ENCODE results near the gene ZBTB44.
"Not testable (repeated sequence)": the region's sequence is repeated elsewhere in the genome, so short reads cannot be mapped to it uniquely, and the experiment has no call there.

Gene ZBTB44

DNA sequence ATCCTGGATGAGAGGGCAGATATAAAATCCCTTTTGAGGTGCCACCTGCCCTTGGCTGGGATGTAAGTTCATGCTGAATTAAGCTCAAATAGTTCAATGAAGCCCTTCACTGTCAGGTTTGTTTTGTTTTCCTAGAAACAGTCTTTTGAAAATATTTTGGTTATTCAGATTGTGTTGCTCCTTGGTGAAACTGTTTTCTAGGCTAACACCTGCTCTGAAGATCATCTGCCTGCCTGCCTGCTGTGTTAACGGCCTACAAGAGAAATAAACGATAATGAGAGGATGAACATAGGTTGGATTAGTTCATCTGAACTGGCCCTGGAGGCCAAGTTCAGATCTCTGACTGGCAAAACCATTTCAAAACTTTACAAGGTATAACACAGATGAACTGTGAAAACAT, 67.4 kb downstream of the ZBTB44 start:
- DNase-seq (ENCODE audit: low read depth), result no peak

- DNase-seq (ENCODE audit: low read depth), result no peak
Observed at GRCh38 chr11:130246738-130247137, 68.0 kb downstream of the ZBTB44 start.

GRCh38 chr11:130246270-130246669, 68.4 kb downstream of the ZBTB44 start:
- DNase-seq (ENCODE audit: low read depth), result no peak

GRCh38 chr11:130245375-130245774, 69.3 kb downstream of the ZBTB44 start:
- DNase-seq (ENCODE audit: low read depth), result not testable (repeated sequence)

GRCh38 chr11:130244848-130245247, 69.9 kb downstream of the ZBTB44 start:
- DNase-seq (ENCODE audit: low read depth), result no peak

DNA sequence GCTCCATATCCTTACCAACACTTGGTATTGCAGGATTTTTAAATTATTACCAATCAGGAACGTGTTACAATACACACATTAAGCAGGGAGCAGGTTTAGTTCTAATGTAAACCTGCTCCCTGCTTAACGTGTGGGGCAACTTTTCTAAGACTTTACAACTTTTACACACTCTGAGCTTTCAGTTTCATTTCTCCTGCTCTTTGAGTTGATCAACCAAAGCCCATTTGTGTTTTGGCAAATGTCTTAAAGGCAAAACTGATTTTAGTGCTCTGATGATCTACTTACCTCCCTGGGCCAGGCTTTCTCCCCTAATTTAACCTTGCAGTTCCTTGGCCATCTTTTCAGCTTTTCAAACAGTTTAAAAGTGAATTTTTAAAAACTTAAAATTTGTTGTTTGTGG, 70.9 kb downstream of the ZBTB44 start:
- DNase-seq (ENCODE audit: low read depth), result no peak

DNA sequence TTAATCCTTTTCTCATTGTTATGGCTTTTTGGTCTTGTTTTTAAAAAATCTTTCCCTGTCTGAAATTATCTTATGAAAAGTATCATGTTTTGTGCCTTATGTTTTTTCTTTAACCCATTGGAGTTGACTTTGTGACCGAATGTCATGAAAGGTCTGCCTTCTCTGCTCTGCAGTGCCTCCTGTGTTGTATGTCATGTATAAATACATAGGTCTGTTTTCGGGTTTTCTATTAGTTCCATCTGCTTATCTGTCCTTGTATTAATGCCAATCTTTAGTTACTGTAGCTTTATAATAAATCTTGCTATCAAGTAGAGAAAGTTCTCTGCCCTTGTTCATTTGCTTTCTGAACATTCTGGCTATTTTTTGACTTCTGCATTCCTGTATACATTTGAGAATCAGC, 73.0 kb downstream of the ZBTB44 start:
- no peak for DNase-seq (ENCODE audit: low read depth)

- no peak for DNase-seq (ENCODE audit: low read depth)
Observed at GRCh38 chr11:130237282-130238006, 77.3 kb downstream of the ZBTB44 start.

DNA sequence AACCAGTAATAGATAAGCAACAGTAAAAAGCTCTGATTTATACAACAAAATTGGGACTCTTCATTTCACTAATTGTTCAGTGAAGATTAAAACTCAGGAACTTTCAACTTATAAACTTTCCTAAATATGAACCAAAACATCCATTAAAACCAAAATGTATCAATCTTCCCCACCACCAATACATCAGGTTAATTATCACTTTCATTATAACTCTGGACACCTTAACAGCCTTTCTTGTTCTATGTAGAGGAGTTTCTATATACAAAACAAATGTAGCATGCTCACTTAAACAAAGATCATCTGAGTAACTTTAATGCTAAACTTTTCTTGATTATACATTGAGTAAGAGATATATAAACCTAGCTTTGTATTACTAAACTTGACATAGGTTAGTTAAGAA, 80.4 kb downstream of the ZBTB44 start:
- no peak for DNase-seq (ENCODE audit: low read depth)

DNA sequence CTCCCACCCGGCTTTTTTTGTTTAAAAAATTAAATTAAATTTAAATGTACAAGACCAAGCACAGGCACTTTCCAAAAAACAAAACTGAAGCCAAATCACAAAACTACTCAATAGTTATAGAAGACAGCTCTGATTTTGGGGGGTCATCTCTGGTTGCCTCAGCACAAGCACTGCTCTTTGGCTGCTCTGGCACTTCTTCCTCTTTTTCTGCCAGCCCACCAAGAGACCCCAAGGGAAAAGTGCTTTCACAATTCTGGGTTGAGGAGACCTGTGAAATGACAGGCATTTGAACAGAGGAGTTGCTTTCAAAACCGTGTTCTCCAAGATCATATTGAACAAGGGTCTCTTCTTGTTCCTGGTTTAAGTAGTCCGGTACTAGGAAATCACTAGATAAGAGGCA, 80.8 kb downstream of the ZBTB44 start:
- not testable (repeated sequence) for DNase-seq (ENCODE audit: low read depth)

- DNase-seq (ENCODE audit: low read depth), result not testable (repeated sequence)
Observed at GRCh38 chr11:130233486-130233885, 81.2 kb downstream of the ZBTB44 start.

DNA sequence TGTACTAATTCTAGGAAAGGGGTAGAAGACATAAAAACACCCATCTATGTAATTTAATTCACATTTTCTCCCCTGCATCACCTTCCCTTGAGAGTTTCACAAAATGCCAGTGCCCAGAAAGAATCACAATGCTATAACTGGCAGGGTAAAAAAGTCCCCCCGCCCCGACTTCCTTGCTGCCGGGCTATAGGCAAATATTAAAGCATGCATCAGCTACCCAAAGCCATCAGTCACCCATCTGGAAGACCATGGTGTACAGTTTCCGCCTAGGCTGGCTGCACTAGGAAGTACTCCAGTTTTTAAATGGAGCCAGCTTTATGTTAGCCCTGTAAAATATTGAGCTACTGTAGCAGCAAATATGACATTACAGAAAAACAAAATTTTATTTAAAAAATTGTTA, 87.3 kb downstream of the ZBTB44 start:
- DNase-seq (ENCODE audit: low read depth), result no peak

DNA sequence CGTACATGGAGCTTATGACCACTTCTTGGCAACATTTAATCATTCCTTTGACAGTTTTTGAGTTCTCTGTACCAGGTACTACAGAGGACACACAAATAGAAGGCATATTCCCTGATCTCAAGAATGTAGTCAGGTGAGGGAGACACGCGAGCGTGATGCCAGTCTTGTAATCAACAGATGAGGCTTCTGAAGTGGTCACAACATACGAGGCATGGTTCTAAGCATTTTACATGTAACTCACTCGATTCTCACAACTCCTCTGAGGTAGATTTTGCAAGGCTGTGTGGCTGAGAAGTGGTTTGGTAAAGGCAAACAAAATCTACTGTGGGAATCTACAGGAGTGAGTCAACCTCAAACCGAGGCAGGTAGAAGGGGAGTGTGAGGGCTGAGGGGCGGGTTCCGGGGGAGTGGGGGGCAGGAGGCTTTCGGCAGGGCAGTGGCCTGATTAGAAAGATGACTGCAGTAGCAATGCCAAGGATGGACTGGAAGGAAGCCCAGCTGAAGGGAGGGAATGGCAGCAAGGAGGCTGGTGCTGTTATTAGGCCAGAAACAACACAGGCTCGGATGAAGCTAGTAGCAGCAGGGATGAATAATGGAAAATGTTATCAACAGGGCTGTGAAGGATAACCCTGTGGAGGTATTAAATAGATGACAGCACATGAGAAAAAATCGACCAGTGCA, 91.3 kb downstream of the ZBTB44 start:
- DNase-seq (ENCODE audit: low read depth), result no peak

DNA sequence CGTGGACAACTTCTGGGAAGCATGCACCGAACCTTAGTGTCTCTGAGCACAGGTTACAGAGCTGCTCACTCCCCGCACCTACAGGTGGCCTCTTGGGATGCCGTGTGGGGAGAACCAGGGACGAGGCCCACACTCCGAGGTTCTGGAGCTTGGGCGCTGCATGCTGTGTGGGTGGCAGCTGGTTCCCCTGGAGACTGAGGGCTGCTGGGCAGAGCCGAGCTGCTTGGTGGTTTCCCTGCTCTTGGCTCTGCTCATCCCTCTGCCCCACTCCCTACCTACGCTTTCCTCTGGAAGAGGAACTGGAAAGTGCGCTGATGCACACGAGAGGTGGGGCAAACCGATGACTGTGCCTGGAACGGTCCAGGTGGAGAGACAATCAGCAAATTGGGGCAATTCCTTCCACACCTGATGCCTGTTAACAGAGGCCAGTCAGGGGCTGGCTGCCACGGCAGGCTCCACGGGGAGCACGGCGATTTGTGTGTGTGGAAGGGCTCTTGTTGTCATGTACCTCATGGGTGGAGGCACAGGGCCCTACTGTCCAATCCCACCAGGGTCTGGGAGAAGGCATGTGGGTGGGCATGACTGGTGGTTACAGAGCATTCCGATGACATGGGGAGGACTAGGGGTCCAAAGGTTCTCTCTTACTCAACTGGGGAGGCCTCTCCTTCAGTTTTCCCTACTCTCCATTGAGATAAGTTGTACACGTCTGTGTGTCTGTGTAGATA, 94.2 kb downstream of the ZBTB44 start:
- DNase-seq (ENCODE audit: low read depth), result no peak

DNA sequence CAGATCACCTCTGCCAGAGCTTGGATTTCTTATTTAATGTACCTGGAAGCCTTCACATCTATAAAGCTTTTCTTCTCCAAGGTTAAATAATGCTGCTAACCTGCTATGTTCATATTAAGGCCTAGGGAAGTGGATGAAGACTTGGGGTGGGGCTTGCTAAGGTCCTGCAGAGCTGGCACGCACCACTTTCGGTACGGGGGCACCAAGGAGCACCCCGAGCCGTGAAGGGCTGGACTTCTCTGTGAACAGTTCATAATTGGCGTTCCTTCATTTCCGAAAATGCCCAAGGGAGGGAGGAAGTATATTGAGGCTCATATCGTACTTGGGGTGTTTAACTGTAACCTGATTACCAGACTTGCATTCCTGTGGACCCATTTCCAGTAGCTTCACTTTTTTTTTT, 95.6 kb downstream of the ZBTB44 start:
- no peak for DNase-seq (ENCODE audit: low read depth)

GRCh38 chr11:130218501-130219070, 96.1 kb downstream of the ZBTB44 start:
- no peak for DNase-seq (ENCODE audit: low read depth)

DNA sequence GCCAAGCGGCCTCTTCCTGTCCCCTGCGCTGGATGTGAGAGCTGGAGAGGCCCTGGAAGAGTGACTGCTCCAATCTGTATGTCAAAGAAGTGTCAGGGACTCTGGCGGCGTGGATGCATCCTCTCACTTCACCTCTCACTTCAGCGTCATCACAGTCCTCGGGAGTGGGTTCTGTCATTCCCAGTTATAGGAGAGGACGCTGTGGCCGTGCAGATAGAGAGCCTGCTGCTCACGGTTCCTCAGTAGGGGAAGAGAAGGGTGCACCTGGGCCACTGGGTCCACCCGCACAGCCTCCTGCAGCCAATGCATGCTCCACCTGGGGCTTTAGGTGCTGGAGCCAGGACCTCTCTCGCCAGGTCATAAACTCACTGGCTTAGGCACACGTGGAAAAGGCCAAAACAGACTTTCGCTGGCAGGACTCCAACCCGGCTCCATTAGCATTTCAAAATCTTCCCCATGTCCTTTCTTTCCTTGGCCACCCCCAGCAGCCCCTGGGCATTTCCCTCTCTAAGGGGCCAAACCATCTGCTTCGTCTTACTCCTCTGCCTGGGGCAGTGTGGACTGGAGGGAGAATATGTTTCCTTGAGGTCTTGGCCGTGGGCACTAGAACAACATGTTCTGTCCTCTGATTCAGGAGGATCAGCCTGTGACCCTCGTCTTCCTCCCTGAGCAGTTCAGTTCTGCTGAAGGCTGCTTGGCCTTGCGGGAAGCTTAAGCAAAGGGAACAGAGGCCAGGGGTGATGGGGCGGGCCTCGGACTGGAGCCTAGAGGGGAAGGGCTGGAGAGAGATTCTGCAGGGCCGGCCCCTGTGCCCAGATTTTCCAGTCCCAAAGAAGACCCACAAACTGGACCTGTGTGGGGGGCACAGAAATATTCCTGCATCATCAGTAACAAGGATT, 97.3 kb downstream of the ZBTB44 start:
- no peak for DNase-seq (ENCODE audit: low read depth)

DNA sequence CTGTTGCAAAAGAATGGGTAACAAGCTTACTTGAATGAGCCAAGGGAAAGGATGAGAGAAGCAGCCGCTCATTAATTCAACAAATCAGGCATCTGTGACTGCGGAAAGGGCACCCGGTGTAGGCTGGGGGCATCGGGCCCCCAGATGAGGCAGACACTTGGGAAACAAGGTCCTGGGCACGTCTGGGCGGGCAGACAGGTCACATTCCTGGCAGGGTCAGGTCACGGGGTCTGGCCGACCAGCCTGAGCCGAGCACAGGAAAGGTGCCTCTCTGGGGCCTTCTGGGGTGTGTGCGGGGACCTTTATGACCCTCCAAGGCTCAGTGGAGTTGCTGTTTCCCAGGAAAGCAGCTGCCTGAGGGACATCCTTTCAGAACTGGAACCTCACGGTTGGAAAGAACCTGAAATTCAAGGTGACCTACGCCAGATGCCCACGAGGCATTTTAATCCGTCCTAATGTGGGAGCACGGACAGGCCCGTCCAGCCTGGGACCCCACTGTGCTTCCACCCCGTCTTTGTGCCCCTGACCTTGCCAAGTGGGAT, 98.1 kb downstream of the ZBTB44 start:
- no peak for DNase-seq (ENCODE audit: low read depth)

GRCh38 chr11:130216221-130216550, 98.5 kb downstream of the ZBTB44 start:
- DNase-seq (ENCODE audit: low read depth), result no peak

DNA sequence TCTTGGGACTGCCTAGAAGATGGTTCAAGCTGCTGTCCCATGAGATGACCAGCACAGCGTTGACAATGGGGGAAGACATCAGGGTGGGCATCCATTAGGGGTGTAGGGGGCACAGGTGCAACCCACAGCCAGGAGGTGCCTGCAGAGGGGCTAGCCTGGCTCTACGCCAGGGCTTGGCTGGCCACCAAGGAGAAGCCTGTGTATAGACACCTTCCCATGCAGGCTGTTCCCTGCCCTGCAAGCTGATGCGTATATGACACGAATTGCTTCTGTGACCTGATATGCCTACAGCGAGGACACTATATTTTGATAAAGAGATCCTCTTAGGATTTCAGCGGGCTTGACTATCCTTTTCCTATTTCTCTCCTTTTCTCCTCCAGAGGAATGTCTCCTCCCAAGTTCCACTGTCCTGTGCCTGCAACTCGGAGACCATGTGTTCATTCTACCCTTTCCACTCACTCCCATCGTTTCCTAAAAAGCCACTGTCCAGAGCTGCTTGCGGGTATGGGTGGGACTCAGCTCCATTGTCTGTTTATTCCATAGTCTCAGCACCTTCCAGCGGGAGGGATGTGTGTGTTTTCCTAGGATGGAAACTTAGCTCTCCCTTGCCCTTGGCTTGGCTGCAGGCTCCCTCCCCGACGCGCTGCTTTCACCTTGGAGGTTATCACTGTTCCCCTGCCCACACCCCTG, 99.0 kb downstream of the ZBTB44 start:
- DNase-seq (ENCODE audit: low read depth), result no peak
